DOHH2 (cell line): ENCODE results near the gene FOSL2.

Experiments used
- H3F3A ChIP-seq: fragments of 200-600 bp; sonication (generic), shearing (Covaris generic); 2 replicates; pipeline ENCODE4 v1.6.0; 2016; ENCODE audit warnings: antibody characterized with exemption, mild to moderate bottlenecking; ENCODE audit not compliant: control insufficient read depth, insufficient read depth
- H3K27ac ChIP-seq: fragments of 200-600 bp; sonication (generic); 2 replicates; pipeline ENCODE4 v1.5.1; 2014; ENCODE audit warnings: low read depth, mild to moderate bottlenecking, low read length, moderate library complexity
- H3K27me3 ChIP-seq: fragments of 200-600 bp; sonication (generic); 2 replicates; pipeline ENCODE4 v1.6.1; 2014; ENCODE audit warnings: mild to moderate bottlenecking, low read length, mixed read lengths; ENCODE audit not compliant: control insufficient read depth
- H3K36me3 ChIP-seq: fragments of 200-600 bp; sonication (generic); 2 replicates; pipeline ENCODE4 v1.6.1; 2014; ENCODE audit warnings: mild to moderate bottlenecking, low read length, moderate library complexity, mixed read lengths; ENCODE audit not compliant: control insufficient read depth
- H3K4me1 ChIP-seq: fragments of 200-600 bp; sonication (generic); 2 replicates; pipeline ENCODE4 v1.6.1; 2014; ENCODE audit warnings: mild to moderate bottlenecking, low read length, mixed read lengths; ENCODE audit not compliant: control insufficient read depth
- H3K4me2 ChIP-seq: fragments of 200-600 bp; sonication (generic); 2 replicates; pipeline ENCODE4 v1.6.0; 2014; ENCODE audit warnings: mild to moderate bottlenecking, low read length, moderate library complexity
- H3K4me3 ChIP-seq: fragments of 200-600 bp; sonication (generic); 2 replicates; pipeline ENCODE4 v1.5.1; 2014; ENCODE audit warnings: mild to moderate bottlenecking, low read length, mixed read lengths
- H3K79me2 ChIP-seq: fragments of 200-600 bp; sonication (generic); 2 replicates; pipeline ENCODE4 v1.6.1; 2014; ENCODE audit warnings: mild to moderate bottlenecking, low read length, mixed read lengths; ENCODE audit not compliant: control insufficient read depth
- H3K9me2 ChIP-seq: fragments of 200-600 bp; sonication (generic); replicated peaks from 2 replicates; pipeline ENCODE4 v1.6.1; 2014; ENCODE audit warnings: mild to moderate bottlenecking, low read length, mixed read lengths; ENCODE audit not compliant: control insufficient read depth
- H3K9me3 ChIP-seq: fragments of 200-600 bp; sonication (generic); 2 replicates; pipeline ENCODE4 v1.6.1; 2014; ENCODE audit warnings: antibody characterized with exemption, low read length, mixed read lengths; ENCODE audit not compliant: control insufficient read depth, insufficient read depth
- H4K20me1 ChIP-seq: fragments of 200-600 bp; sonication (generic); 2 replicates; pipeline ENCODE4 v1.6.0; 2014; ENCODE audit warnings: low read depth, mild to moderate bottlenecking, antibody characterized with exemption, low read length, moderate library complexity; ENCODE audit not compliant: control insufficient read depth, insufficient read depth
- CTCF ChIP-seq: fragments of 200-600 bp; sonication (generic); IDR thresholded peaks from one replicate; pipeline ENCODE4 v1.5.1; 2014; ENCODE audit warnings: antibody characterized with exemption, mild to moderate bottlenecking, low read depth, low read length; ENCODE audit not compliant: poor library complexity, severe bottlenecking
- EZH2phosphoT487 ChIP-seq: fragments of 200-600 bp; sonication (generic); IDR thresholded peaks from 2 replicates; pipeline ENCODE4 v1.6.1; 2017; ENCODE audit warnings: borderline replicate concordance, mild to moderate bottlenecking, antibody characterized with exemption, low read length, moderate library complexity, mixed read lengths

The FOSL2 gene

GRCh38 chr2:28356095-28356911, 36.4 kb upstream of the FOSL2 start:
- Histone ChIP-seq H3F3A (no peaks in the 10 kb centered on the region), H4K20me1 (no peaks in the 10 kb centered on the region), H3K27me3 (no peaks in the 10 kb centered on the region), H3K4me3 (no peak overlapping the region), H3K9me2 (no peaks in the 10 kb centered on the region), H3K36me3 (no peaks in the 10 kb centered on the region), H3K4me1 (no peaks in the 10 kb centered on the region; the same call in 1 of the 2 replicates), H3K27ac (no peak overlapping the region), H3K4me2 (no peak overlapping the region), H3K9me3 (no peaks in the 10 kb centered on the region), H3K79me2 (no peaks in the 10 kb centered on the region)
- TF ChIP-seq EZH2phosphoT487 (no peak), CTCF (no peak)

- Histone ChIP-seq H3K79me2 (no peaks in the 10 kb centered on the region), H3K4me3 (no peak overlapping the region), H3K9me3 (no peaks in the 10 kb centered on the region), H3K4me2 (no peak overlapping the region), H3K27ac (no peak overlapping the region), H3K27me3 (no peaks in the 10 kb centered on the region), H3F3A (no peaks in the 10 kb centered on the region), H3K36me3 (no peaks in the 10 kb centered on the region), H3K9me2 (no peaks in the 10 kb centered on the region), H3K4me1 (no peaks in the 10 kb centered on the region; the same call in 1 of the 2 replicates), H4K20me1 (no peaks in the 10 kb centered on the region)
- TF ChIP-seq CTCF: no peak
- no peak for TF ChIP-seq EZH2phosphoT487
These were observed 35.6 kb upstream of the FOSL2 start for GRCh38 chr2:28357055-28357454.

- Histone ChIP-seq H3K9me3 (no peaks in the 10 kb centered on the region), H4K20me1 (no peaks in the 10 kb centered on the region), H3K9me2 (no peaks in the 10 kb centered on the region), H3K4me2 (no peak overlapping the region), H3K27ac (no peak overlapping the region), H3K36me3 (no peaks in the 10 kb centered on the region), H3K4me1 (no peaks in the 10 kb centered on the region; the same call in 1 of the 2 replicates), H3F3A (no peaks in the 10 kb centered on the region), H3K27me3 (no peaks in the 10 kb centered on the region), H3K4me3 (no peak overlapping the region), H3K79me2 (no peaks in the 10 kb centered on the region)
- no peak for TF ChIP-seq EZH2phosphoT487
- no peak for TF ChIP-seq CTCF
These were observed 34.5 kb upstream of the FOSL2 start for GRCh38 chr2:28357948-28358667.
